ENCODE measurements around the gene COL19A1.
"Not testable (repeated sequence)": the region's sequence is repeated elsewhere in the genome, so short reads cannot be mapped to it uniquely, and the experiment has no call there.

COL19A1 gene

GRCh38 chr6:69866351-69866769, at the start of gene COL19A1:
COL19A1 (plus strand) TSS chr6:69866556; CDS start chr6:69879568, 13,012 bp downstream.
- Histone ChIP-seq H3K9me3 (ENCODE audit: control insufficient read depth in 1 of 2, low read length in 2 of 2) (no peaks in the 10 kb centered on the region), H3K36me3 (ENCODE audit: control insufficient read depth in 1 of 2, insufficient read depth in 2 of 2, low read length in 2 of 2) (no peaks in the 10 kb centered on the region), H3K27ac (ENCODE audit: low read depth, low read length) (no peak within 1 kb of the TSS), H3K27me3 (ENCODE audit: control insufficient read depth in 1 of 2, insufficient read depth in 2 of 2, low read length in 2 of 2) (peaks cover 22 to 39% of the 10 kb centered on the region in 2 donors), H3K4me3 (ENCODE audit: low read depth in 1 of 2, low read length in 2 of 2) (peak within 1 kb of the TSS; percentile 66 to 69), H3K9ac (ENCODE audit: low read depth in 1 of 2, low read length in 2 of 2) (peak within 1 kb of the TSS in 1 of 2 donors; percentile 41), H3K4me1 (ENCODE audit: control insufficient read depth in 1 of 2, insufficient read depth in 2 of 2, low read length in 2 of 2) (peaks cover 0 to 10% of the 10 kb centered on the region in 2 donors)

- Histone ChIP-seq H3K4me3 (ENCODE audit: low read depth in 1 of 2, low read length in 2 of 2) (no peak overlapping the region), H3K4me1 (ENCODE audit: control insufficient read depth in 1 of 2, insufficient read depth in 2 of 2, low read length in 2 of 2) (peaks cover 0 to 3% of the 10 kb centered on the region in 2 donors), H3K27ac (ENCODE audit: low read depth, low read length) (no peak overlapping the region), H3K9me3 (ENCODE audit: control insufficient read depth in 1 of 2, low read length in 2 of 2) (no peaks in the 10 kb centered on the region), H3K27me3 (ENCODE audit: control insufficient read depth in 1 of 2, insufficient read depth in 2 of 2, low read length in 2 of 2) (no peaks in the 10 kb centered on the region), H3K9ac (ENCODE audit: low read depth in 1 of 2, low read length in 2 of 2) (no peak overlapping the region), H3K36me3 (ENCODE audit: control insufficient read depth in 1 of 2, insufficient read depth in 2 of 2, low read length in 2 of 2) (no peaks in the 10 kb centered on the region)
These were observed 49.8 kb upstream of the COL19A1 start for GRCh38 chr6:69816569-69816968.

GRCh38 chr6:69817358-69817757, 49.0 kb upstream of the COL19A1 start:
- H3K4me3 ChIP-seq (ENCODE audit: low read depth in 1 of 2, low read length in 2 of 2): no peak overlapping the region
- H3K27me3 ChIP-seq (ENCODE audit: control insufficient read depth in 1 of 2, insufficient read depth in 2 of 2, low read length in 2 of 2): no peaks in the 10 kb centered on the region
- peaks cover 0 to 3% of the 10 kb centered on the region in 2 donors for H3K4me1 ChIP-seq (ENCODE audit: control insufficient read depth in 1 of 2, insufficient read depth in 2 of 2, low read length in 2 of 2)
- H3K9ac ChIP-seq (ENCODE audit: low read depth in 1 of 2, low read length in 2 of 2): no peak overlapping the region
- no peak overlapping the region for H3K27ac ChIP-seq (ENCODE audit: low read depth, low read length)
- no peaks in the 10 kb centered on the region for H3K36me3 ChIP-seq (ENCODE audit: control insufficient read depth in 1 of 2, insufficient read depth in 2 of 2, low read length in 2 of 2)
- no peaks in the 10 kb centered on the region for H3K9me3 ChIP-seq (ENCODE audit: control insufficient read depth in 1 of 2, low read length in 2 of 2)

- no peaks in the 10 kb centered on the region for H3K4me1 ChIP-seq (ENCODE audit: control insufficient read depth in 1 of 2, insufficient read depth in 2 of 2, low read length in 2 of 2)
- no peak overlapping the region for H3K4me3 ChIP-seq (ENCODE audit: low read depth in 1 of 2, low read length in 2 of 2)
- H3K9ac ChIP-seq (ENCODE audit: low read depth in 1 of 2, low read length in 2 of 2): no peak overlapping the region
- H3K9me3 ChIP-seq (ENCODE audit: control insufficient read depth in 1 of 2, low read length in 2 of 2): no peaks in the 10 kb centered on the region
- no peaks in the 10 kb centered on the region for H3K36me3 ChIP-seq (ENCODE audit: control insufficient read depth in 1 of 2, insufficient read depth in 2 of 2, low read length in 2 of 2)
- H3K27me3 ChIP-seq (ENCODE audit: control insufficient read depth in 1 of 2, insufficient read depth in 2 of 2, low read length in 2 of 2): no peaks in the 10 kb centered on the region
- no peak overlapping the region for H3K27ac ChIP-seq (ENCODE audit: low read depth, low read length)
These were observed 48.0 kb upstream of the COL19A1 start for GRCh38 chr6:69818223-69818930.

GRCh38 chr6:69819138-69819537, 47.2 kb upstream of the COL19A1 start:
- no peaks in the 10 kb centered on the region for H3K27me3 ChIP-seq (ENCODE audit: control insufficient read depth in 1 of 2, insufficient read depth in 2 of 2, low read length in 2 of 2)
- H3K27ac ChIP-seq (ENCODE audit: low read depth, low read length): no peak overlapping the region
- H3K9me3 ChIP-seq (ENCODE audit: control insufficient read depth in 1 of 2, low read length in 2 of 2): no peaks in the 10 kb centered on the region
- H3K4me3 ChIP-seq (ENCODE audit: low read depth in 1 of 2, low read length in 2 of 2): no peak overlapping the region
- H3K4me1 ChIP-seq (ENCODE audit: control insufficient read depth in 1 of 2, insufficient read depth in 2 of 2, low read length in 2 of 2): no peaks in the 10 kb centered on the region
- H3K36me3 ChIP-seq (ENCODE audit: control insufficient read depth in 1 of 2, insufficient read depth in 2 of 2, low read length in 2 of 2): no peaks in the 10 kb centered on the region
- H3K9ac ChIP-seq (ENCODE audit: low read depth in 1 of 2, low read length in 2 of 2): no peak overlapping the region

- H3K4me1 ChIP-seq (ENCODE audit: control insufficient read depth in 1 of 2, insufficient read depth in 2 of 2, low read length in 2 of 2): no peaks in the 10 kb centered on the region
- H3K27me3 ChIP-seq (ENCODE audit: control insufficient read depth in 1 of 2, insufficient read depth in 2 of 2, low read length in 2 of 2): no peaks in the 10 kb centered on the region
- H3K4me3 ChIP-seq (ENCODE audit: low read depth in 1 of 2, low read length in 2 of 2): no peak overlapping the region
- no peaks in the 10 kb centered on the region for H3K9me3 ChIP-seq (ENCODE audit: control insufficient read depth in 1 of 2, low read length in 2 of 2)
- no peaks in the 10 kb centered on the region for H3K36me3 ChIP-seq (ENCODE audit: control insufficient read depth in 1 of 2, insufficient read depth in 2 of 2, low read length in 2 of 2)
- no peak overlapping the region for H3K27ac ChIP-seq (ENCODE audit: low read depth, low read length)
- H3K9ac ChIP-seq (ENCODE audit: low read depth in 1 of 2, low read length in 2 of 2): no peak overlapping the region
These were observed 46.3 kb upstream of the COL19A1 start for GRCh38 chr6:69820018-69820417.

GRCh38 chr6:69820438-69820837, 45.9 kb upstream of the COL19A1 start:
- Histone ChIP-seq H3K4me1 (ENCODE audit: control insufficient read depth in 1 of 2, insufficient read depth in 2 of 2, low read length in 2 of 2) (no peaks in the 10 kb centered on the region), H3K36me3 (ENCODE audit: control insufficient read depth in 1 of 2, insufficient read depth in 2 of 2, low read length in 2 of 2) (no peaks in the 10 kb centered on the region), H3K9me3 (ENCODE audit: control insufficient read depth in 1 of 2, low read length in 2 of 2) (no peaks in the 10 kb centered on the region), H3K4me3 (ENCODE audit: low read depth in 1 of 2, low read length in 2 of 2) (no peak overlapping the region), H3K27me3 (ENCODE audit: control insufficient read depth in 1 of 2, insufficient read depth in 2 of 2, low read length in 2 of 2) (no peaks in the 10 kb centered on the region), H3K9ac (ENCODE audit: low read depth in 1 of 2, low read length in 2 of 2) (no peak overlapping the region), H3K27ac (ENCODE audit: low read depth, low read length) (no peak overlapping the region)

GRCh38 chr6:69824355-69824754, 42.0 kb upstream of the COL19A1 start:
- not testable (repeated sequence) for H3K4me1 ChIP-seq (ENCODE audit: control insufficient read depth in 1 of 2, insufficient read depth in 2 of 2, low read length in 2 of 2); H3K27me3 ChIP-seq (ENCODE audit: control insufficient read depth in 1 of 2, insufficient read depth in 2 of 2, low read length in 2 of 2); H3K9me3 ChIP-seq (ENCODE audit: control insufficient read depth in 1 of 2, low read length in 2 of 2); H3K9ac ChIP-seq (ENCODE audit: low read depth in 1 of 2, low read length in 2 of 2); H3K4me3 ChIP-seq (ENCODE audit: low read depth in 1 of 2, low read length in 2 of 2); H3K27ac ChIP-seq (ENCODE audit: low read depth, low read length); H3K36me3 ChIP-seq (ENCODE audit: control insufficient read depth in 1 of 2, insufficient read depth in 2 of 2, low read length in 2 of 2)

- Histone ChIP-seq H3K9me3 (ENCODE audit: control insufficient read depth in 1 of 2, low read length in 2 of 2) (no peaks in the 10 kb centered on the region), H3K4me1 (ENCODE audit: control insufficient read depth in 1 of 2, insufficient read depth in 2 of 2, low read length in 2 of 2) (no peaks in the 10 kb centered on the region), H3K9ac (ENCODE audit: low read depth in 1 of 2, low read length in 2 of 2) (no peak overlapping the region), H3K27ac (ENCODE audit: low read depth, low read length) (no peak overlapping the region), H3K36me3 (ENCODE audit: control insufficient read depth in 1 of 2, insufficient read depth in 2 of 2, low read length in 2 of 2) (no peaks in the 10 kb centered on the region), H3K27me3 (ENCODE audit: control insufficient read depth in 1 of 2, insufficient read depth in 2 of 2, low read length in 2 of 2) (no peaks in the 10 kb centered on the region), H3K4me3 (ENCODE audit: low read depth in 1 of 2, low read length in 2 of 2) (no peak overlapping the region)
These were observed 40.5 kb upstream of the COL19A1 start for GRCh38 chr6:69825904-69826303.

GRCh38 chr6:69827276-69827893, 39.0 kb upstream of the COL19A1 start:
- Histone ChIP-seq H3K27me3 (ENCODE audit: control insufficient read depth in 1 of 2, insufficient read depth in 2 of 2, low read length in 2 of 2) (no peaks in the 10 kb centered on the region), H3K9ac (ENCODE audit: low read depth in 1 of 2, low read length in 2 of 2) (no peak overlapping the region), H3K4me3 (ENCODE audit: low read depth in 1 of 2, low read length in 2 of 2) (no peak overlapping the region), H3K9me3 (ENCODE audit: control insufficient read depth in 1 of 2, low read length in 2 of 2) (no peaks in the 10 kb centered on the region), H3K36me3 (ENCODE audit: control insufficient read depth in 1 of 2, insufficient read depth in 2 of 2, low read length in 2 of 2) (no peaks in the 10 kb centered on the region), H3K27ac (ENCODE audit: low read depth, low read length) (no peak overlapping the region), H3K4me1 (ENCODE audit: control insufficient read depth in 1 of 2, insufficient read depth in 2 of 2, low read length in 2 of 2) (no peaks in the 10 kb centered on the region)

All from duodenal mucosa (tissue), 2 donors.